Measurements from ENCODE around the gene SARM1. TPM values are rescaled to one million over a fixed set of nuclear protein-coding genes. Genes with fewer than 3 reads are reported as not detected.

Gene SARM1
- polyA plus RNA-seq, 3 donors, result 0.78 to 7.1 (median 0.90) TPM

- peak; percentile 32 to 48 (median 47) for DNase-seq
- no peaks in the 10 kb centered on the region for H3K27me3 ChIP-seq (ENCODE audit: control insufficient read depth in 2 of 2, insufficient read depth in 2 of 2, low read length in 2 of 2)
- no peaks in the 10 kb centered on the region for H3K9me3 ChIP-seq (replicated peaks in 1 of 2; ENCODE audit: control insufficient read depth in 1 of 2, insufficient read depth in 1 of 2, low read length in 2 of 2)
- H3K9me3 Mint-ChIP-seq, result no peaks in the 10 kb centered on the region
- peaks cover 6% of the 10 kb centered on the region for H3K4me1 Mint-ChIP-seq
- intact Hi-C loops (cut with micrococcal nuclease), result loop anchor here in 1 of 2 donors (10.0 kb wide), 1 partner anchor 182 kb away; no protein-coding TSS in a partner anchor
- no peaks in the 10 kb centered on the region for H3K36me3 ChIP-seq (replicated peaks in 1 of 2; ENCODE audit: control insufficient read depth in 1 of 2, insufficient read depth in 2 of 2, low read length in 2 of 2)
- no peak overlapping the region for H3K9ac ChIP-seq (ENCODE audit: insufficient read depth, low read length, poor library complexity, severe bottlenecking)
- H3K27me3 Mint-ChIP-seq (ENCODE audit: low read depth in 3 of 3), result peaks cover 4 to 11% (median 4%) of the 10 kb centered on the region in 3 donors
- WGBS (ENCODE audit: insufficient coverage), result 11% methylated on average over 7 of the region's 13 CpGs
- no peaks in the 10 kb centered on the region for H3K4me1 ChIP-seq (ENCODE audit: control insufficient read depth in 1 of 2, insufficient read depth in 2 of 2, low read length in 2 of 2)
- H3K27ac ChIP-seq (ENCODE audit: low read depth in 1 of 2, low read length in 2 of 2), result no peak overlapping the region
- H4K20me1 ChIP-seq (ENCODE audit: insufficient read depth, low read length), result no peaks in the 10 kb centered on the region
- H3K27ac Mint-ChIP-seq, result no peak overlapping the region
- H3K36me3 Mint-ChIP-seq, result no peaks in the 10 kb centered on the region
- no peak overlapping the region for H3K4me3 ChIP-seq (replicated peaks in 1 of 3; ENCODE audit: low read depth in 2 of 3, low read length in 3 of 3)
- H3K4me3 Mint-ChIP-seq, result no peak overlapping the region
- H3K4me2 ChIP-seq (replicated peaks; ENCODE audit: extremely low read depth, low read length, poor library complexity, severe bottlenecking), result no peak overlapping the region
- no peaks in the 10 kb centered on the region for H3K79me2 ChIP-seq (ENCODE audit: insufficient read depth, low read length)
- peak; percentile 86 for TF ChIP-seq CTCF (IDR thresholded peaks at IDR 0.05)
- H2AFZ ChIP-seq (ENCODE audit: insufficient read depth, low read depth, low read length, poor library complexity, severe bottlenecking), result peak overlapping the region; percentile 70
Observed at GRCh38 chr17:28416703-28417311, 45.3 kb downstream of the SARM1 start.

- no peak for DNase-seq
- intact Hi-C loops (cut with micrococcal nuclease), result no loop called here
Observed at GRCh38 chr17:28421787-28422305, 50.4 kb downstream of the SARM1 start.

More at GRCh38 chr17:28421787-28422305, 50.4 kb downstream of the SARM1 start:
- H3K4me3 ChIP-seq (replicated peaks in 1 of 3; ENCODE audit: low read depth in 2 of 3, low read length in 3 of 3), result no peak overlapping the region
- no peaks in the 10 kb centered on the region for H3K36me3 ChIP-seq (replicated peaks in 1 of 2; ENCODE audit: control insufficient read depth in 1 of 2, insufficient read depth in 2 of 2, low read length in 2 of 2)
- H3K27me3 ChIP-seq (ENCODE audit: control insufficient read depth in 2 of 2, insufficient read depth in 2 of 2, low read length in 2 of 2), result no peaks in the 10 kb centered on the region
- H3K9me3 Mint-ChIP-seq, result peaks cover 0 to 1% (median 0%) of the 10 kb centered on the region in 7 donors
- no peaks in the 10 kb centered on the region for H3K9me3 ChIP-seq (replicated peaks in 1 of 2; ENCODE audit: control insufficient read depth in 1 of 2, insufficient read depth in 1 of 2, low read length in 2 of 2)
- no peak overlapping the region for H3K27ac Mint-ChIP-seq
- no peaks in the 10 kb centered on the region for H4K20me1 ChIP-seq (ENCODE audit: insufficient read depth, low read length)
- no peak for TF ChIP-seq CTCF (IDR thresholded peaks at IDR 0.05)
- H3K4me2 ChIP-seq (replicated peaks; ENCODE audit: extremely low read depth, low read length, poor library complexity, severe bottlenecking), result no peak overlapping the region
- H3K27me3 Mint-ChIP-seq (ENCODE audit: low read depth in 3 of 3), result peaks cover 0 to 6% (median 4%) of the 10 kb centered on the region in 3 donors
- H3K9ac ChIP-seq (ENCODE audit: insufficient read depth, low read length, poor library complexity, severe bottlenecking), result no peak overlapping the region
- no peak overlapping the region for H2AFZ ChIP-seq (ENCODE audit: insufficient read depth, low read depth, low read length, poor library complexity, severe bottlenecking)
- H3K27ac ChIP-seq (ENCODE audit: low read depth in 1 of 2, low read length in 2 of 2), result no peak overlapping the region
- WGBS (ENCODE audit: insufficient coverage), result no CpG with 5 or more reads among the region's 7 CpGs
- H3K79me2 ChIP-seq (ENCODE audit: insufficient read depth, low read length), result no peaks in the 10 kb centered on the region
- H3K36me3 Mint-ChIP-seq, result no peaks in the 10 kb centered on the region
- no peaks in the 10 kb centered on the region for H3K4me1 ChIP-seq (ENCODE audit: control insufficient read depth in 1 of 2, insufficient read depth in 2 of 2, low read length in 2 of 2)
- no peak overlapping the region for H3K4me3 Mint-ChIP-seq
- peaks cover 3% of the 10 kb centered on the region for H3K4me1 Mint-ChIP-seq

All from CD14-positive monocyte (primary cell).